ENCODE results near the gene PHF24.
A peak's percentile ranks its signal among the peaks of the same experiment; 100 is the strongest.
"Not testable (repeated sequence)": the region's sequence is repeated elsewhere in the genome, so short reads cannot be mapped to it uniquely, and the experiment has no call there.

Gene PHF24

GRCh38 chr9:34957492-34958410 is at the start of gene PHF24:
Gene PHF24 (plus strand): TSS chr9:34958285. CDS start chr9:34971299, 13,014 bp downstream.
- H3K4me3 ChIP-seq (ENCODE audit: low read depth, low read length), result peak within 1 kb of the TSS; percentile 43

- H3K4me3 ChIP-seq (ENCODE audit: low read depth, low read length), result no peak overlapping the region
These were observed 31.0 kb upstream of the PHF24 start for GRCh38 chr9:34927061-34927460.

- H3K4me3 ChIP-seq (ENCODE audit: low read depth, low read length), result no peak overlapping the region
These were observed 29.2 kb upstream of the PHF24 start for GRCh38 chr9:34928921-34929320.

DNA sequence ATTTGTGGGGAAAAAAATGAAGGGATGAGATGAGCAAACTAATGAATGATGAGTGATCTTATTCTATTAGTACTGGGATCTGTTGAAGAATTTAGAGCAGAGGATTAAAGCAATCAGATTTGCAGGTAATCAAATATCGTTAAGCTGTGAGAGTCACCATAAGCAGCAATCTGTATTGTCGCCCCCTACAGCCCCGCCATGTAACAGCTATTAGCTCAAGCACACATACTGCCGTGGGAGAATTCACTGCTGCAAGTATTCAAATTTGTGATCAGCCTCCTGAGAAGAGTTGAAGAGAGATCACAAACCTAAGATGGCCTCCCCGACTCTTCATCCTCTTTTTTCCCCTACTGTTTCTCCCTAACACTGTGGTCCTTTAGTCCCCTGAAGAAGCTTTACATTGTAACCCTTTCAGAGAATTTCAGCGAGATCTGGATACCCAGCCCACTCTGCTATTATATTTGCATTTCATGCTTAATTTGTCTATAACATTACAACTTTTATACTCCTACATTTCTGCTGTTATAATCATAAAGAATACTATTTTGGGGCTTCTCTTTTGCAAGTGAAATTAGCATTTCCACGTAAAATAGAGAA is 28.5 kb upstream of the PHF24 start:
- H3K4me3 ChIP-seq (ENCODE audit: low read depth, low read length), result no peak overlapping the region

DNA sequence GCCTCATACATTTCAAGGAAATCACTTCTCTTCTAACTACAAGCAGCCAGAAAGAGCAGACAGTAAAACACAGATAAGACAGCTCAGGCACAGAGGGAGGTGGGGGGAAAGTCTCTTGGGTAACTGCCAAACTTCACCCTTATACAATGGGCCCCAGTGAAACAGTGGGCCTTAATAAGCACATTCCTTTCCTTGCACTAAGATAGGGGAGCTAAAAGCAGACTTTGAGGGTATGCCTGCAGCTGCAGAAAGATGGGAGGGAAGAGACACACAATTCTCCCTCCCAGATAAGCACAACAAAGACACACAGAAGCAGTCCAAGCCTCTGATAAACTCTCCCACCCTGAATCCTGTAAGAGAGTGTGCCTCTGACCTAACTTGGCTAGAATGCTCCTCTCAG is 18.1 kb upstream of the PHF24 start:
- not testable (repeated sequence) for H3K4me3 ChIP-seq (ENCODE audit: low read depth, low read length)

- no peak overlapping the region for H3K4me3 ChIP-seq (ENCODE audit: low read depth, low read length)
These were observed 9.6 kb upstream of the PHF24 start for GRCh38 chr9:34948451-34948850.

DNA sequence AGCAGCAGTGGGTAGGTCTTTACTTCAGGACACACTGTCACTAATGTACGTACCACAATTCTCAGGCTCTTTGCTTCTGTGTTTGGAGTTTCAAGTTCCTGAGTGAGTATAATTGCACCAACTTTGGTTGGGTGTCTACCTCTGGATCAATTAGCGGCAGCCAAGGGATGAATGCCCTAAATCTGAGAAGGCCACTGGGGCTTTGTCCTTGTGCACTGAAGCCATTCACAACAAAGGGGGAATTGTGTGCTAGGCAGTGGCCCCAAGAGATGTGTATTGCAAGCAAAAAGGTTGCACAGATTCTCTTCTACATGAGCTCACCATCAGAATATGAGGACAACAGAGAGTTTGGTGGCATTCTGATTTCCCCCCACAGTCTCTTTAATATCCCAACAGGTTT is 3.9 kb upstream of the PHF24 start:
- H3K4me3 ChIP-seq (ENCODE audit: low read depth, low read length), result no peak overlapping the region

GRCh38 chr9:34956066-34956465 is 2.0 kb upstream of the PHF24 start:
- not testable (repeated sequence) for H3K4me3 ChIP-seq (ENCODE audit: low read depth, low read length)

DNA sequence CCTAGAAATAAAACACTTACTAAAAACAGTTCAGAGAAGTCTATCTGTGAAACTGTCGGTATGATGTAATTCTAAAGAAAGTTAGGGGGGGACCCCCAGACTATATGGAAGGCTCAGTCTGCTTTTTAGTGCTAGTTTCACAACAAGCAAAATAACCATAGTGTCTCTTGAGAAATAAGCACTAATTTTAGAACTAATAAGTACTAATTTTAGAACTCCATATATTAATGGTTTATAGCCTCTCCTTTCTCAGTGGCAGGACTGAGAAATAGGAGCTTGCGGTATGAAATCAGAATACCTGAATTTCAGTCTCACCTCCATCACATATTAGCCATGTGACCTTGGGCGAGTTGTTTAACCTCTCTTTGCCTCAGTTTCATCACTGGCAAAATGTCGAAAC is 1.4 kb upstream of the PHF24 start:
- no peak overlapping the region for H3K4me3 ChIP-seq (ENCODE audit: low read depth, low read length)

DNA sequence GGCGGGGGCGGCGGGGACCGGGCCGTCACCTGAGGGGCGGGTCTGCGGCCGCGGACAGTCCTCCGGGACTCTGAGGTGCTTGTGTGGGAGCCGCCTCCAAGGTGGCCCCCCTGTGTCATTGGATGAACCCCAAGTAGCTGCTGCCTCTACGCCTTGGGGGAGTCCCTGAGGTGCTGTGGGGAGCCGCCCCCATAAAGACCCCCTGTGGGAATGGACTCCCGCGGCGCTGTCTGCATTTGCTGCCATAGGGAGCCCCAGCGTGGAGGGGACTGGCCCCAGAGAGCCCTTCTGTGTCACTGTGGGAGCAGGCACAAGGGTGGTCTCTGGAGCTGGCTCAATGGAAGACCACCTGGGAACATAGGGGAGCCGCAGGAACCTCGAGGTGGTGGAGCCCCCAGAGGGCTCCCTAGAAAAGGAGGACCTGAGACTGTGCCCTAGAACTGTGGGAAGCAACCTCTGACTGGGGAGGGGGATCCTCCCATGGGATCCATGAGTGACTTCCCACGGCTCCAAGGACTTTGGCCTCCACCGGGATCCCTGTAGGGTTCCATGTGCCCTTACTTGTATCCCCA is 412 bp downstream of the PHF24 start:
- H3K4me3 ChIP-seq (ENCODE audit: low read depth, low read length), result peak overlapping the region; percentile 24

DNA sequence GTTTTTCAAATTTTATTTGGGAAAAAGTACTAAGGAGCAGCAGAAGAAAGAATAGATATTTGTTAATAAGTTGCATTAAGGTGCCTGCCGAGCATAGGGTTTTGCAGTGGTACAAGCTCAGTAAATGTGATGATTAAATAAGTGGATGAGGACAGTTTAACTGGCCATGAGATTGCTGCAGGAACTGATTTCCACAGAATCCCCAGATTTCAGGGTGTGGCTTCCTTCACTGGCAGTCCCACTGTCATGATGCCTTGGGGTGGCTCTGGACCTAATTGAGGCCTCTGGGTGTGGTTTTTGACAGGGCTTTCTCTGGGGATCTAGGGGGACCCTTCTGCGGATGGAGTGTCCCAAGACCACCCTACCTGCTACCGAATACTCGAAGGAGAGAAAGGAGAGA is 1.4 kb downstream of the PHF24 start:
- H3K4me3 ChIP-seq (ENCODE audit: low read depth, low read length), result no peak overlapping the region

- H3K4me3 ChIP-seq (ENCODE audit: low read depth, low read length), result no peak overlapping the region
These were observed 3.7 kb downstream of the PHF24 start for GRCh38 chr9:34961574-34962490.

- H3K4me3 ChIP-seq (ENCODE audit: low read depth, low read length), result no peak overlapping the region
These were observed 4.5 kb downstream of the PHF24 start for GRCh38 chr9:34962546-34962945.

DNA sequence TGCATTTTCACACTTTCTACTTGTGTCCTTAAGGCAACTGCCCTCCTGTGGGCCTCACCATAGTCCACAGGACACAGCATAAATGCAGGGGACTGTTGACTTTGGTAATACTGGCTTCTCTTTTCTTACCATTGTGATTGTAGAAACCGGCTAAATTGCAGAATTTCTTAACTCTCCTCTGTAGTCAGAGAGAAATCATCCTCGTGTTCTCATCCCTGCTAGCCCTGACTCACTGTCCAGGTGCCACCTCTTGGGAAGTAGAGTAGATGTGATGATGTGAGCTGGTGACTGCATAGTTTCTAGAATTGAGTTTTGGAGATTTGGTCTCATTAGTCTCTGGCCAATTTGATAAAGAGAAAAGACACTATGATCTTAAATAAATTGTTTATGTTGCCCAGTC is 5.5 kb downstream of the PHF24 start:
- no peak overlapping the region for H3K4me3 ChIP-seq (ENCODE audit: low read depth, low read length)

DNA sequence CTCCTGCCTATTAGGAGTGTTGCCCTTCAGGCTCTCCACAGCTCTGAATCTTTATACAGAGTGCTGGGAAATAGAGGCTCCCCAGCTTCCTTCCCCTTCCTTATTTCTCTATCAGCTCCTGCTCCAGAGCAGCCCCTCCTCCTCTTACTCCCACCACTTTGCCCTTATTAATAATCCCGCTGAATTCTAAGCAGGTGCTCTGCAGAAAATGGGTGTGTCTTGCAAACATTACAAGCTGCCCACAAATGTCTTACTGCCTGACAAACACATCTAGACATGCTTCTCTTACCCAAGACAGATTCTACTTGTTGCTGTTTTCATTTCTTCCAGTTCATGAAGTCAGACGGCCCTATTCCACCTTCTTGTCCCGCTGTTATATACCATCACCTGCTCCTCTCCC is 6.4 kb downstream of the PHF24 start:
- no peak overlapping the region for H3K4me3 ChIP-seq (ENCODE audit: low read depth, low read length)

DNA sequence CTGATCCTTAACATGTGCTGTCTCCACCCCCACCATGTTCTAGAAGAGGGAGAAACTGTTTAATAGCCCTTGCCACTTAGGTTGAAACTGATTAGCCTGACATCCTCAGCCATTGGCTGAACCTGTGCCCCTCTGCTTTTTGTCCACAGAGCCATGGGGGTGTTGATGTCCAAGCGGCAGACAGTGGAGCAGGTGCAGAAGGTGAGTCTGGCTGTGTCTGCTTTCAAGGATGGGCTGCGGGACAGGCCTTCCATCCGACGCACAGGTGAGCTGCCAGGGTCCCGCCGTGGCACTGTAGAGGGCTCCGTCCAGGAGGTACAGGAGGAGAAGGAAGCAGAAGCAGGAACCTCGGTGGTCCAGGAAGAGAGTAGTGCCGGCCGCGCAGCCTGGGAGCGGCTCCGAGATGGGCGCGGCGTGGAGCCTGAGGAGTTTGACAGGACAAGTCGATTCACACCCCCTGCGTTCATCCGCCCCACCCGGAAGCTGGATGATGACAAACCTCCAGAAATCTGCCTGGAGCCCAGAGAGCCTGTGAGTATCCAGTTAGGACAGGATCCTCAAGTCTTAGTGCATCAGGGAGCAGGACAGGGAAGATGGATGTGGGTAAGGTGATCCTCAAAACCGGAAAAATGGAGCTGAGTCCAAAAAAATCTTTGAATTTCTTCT is 13.2 kb downstream of the PHF24 start:
- H3K4me3 ChIP-seq (ENCODE audit: low read depth, low read length), result no peak overlapping the region

GRCh38 chr9:34974664-34975063 is 16.6 kb downstream of the PHF24 start:
- no peak overlapping the region for H3K4me3 ChIP-seq (ENCODE audit: low read depth, low read length)

DNA sequence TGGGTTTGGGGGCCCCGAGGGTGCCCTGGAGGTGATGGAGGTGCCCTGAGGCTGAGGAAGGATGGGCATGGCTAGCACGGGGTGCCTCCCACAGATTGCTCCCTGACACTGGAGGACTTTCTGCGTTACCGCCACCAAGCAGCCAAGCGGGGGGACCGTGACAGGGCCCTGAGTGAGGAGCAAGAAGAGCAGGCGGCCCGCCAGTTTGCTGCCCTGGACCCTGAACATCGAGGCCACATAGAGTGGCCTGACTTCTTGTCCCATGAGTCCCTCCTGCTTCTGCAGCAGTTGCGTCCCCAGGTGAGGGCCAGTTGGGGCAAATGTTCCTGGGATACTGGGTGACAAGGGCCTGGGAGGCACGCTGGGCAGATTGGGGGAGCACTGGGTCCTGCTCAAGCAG is 18.4 kb downstream of the PHF24 start:
- no peak overlapping the region for H3K4me3 ChIP-seq (ENCODE audit: low read depth, low read length)

DNA sequence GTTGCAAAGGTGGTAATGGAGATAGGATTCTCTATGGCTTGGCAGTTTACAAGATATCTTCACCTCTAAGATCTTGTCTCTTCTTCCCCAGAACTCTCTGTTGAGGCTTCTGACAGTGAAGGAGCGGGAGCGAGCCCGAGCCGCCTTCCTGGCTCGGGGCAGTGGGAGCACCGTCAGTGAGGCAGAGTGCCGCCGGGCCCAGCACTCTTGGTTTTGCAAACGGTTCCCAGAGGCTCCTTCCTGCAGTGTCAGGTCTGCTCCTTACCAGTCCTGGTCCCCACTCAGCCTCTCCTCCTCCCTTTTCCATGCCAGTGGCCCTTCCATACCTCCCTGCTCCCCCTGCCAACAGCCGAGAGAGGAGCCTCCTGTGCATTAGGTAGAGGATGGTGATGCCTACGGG is 18.9 kb downstream of the PHF24 start:
- H3K4me3 ChIP-seq (ENCODE audit: low read depth, low read length), result no peak overlapping the region

DNA sequence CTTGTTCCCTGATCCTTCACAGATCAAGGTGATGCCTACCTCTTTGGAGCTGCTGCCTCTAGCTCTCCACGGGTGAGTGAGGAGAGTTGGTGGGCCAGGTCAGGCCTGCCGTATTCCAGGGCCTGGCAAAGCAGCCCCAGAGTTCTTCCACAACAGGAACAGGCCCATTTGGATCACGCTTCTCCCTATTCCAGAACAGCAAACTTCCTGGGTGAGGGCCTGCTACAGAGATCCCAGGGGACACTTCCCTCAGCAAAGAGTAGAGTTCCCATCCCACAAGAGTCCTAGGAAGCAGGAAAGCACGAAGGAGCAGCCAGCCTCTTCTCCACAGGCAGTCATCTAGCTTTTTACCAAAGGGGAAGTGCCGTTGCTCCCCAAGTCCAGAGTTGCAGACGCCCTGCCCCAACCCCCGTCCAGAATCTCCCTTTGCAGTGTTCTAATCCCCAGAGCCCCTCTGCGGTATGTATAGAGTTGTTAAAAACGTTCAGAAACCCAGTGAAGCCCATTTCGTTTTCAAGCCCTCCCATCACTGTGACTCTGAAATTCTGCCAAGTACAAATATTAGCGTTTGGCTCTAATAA is 22.2 kb downstream of the PHF24 start:
- H3K4me3 ChIP-seq (ENCODE audit: low read depth, low read length), result no peak overlapping the region
